SU-DHL-6 (cell line): ENCODE measurements around the gene CTNS.
A peak's percentile ranks its signal among the peaks of the same experiment; 100 is the strongest.

Experiments
- H2AFZ ChIP-seq: fragments of 200-600 bp; sonication (generic); 2 replicates; pipeline ENCODE4 v1.6.1; 2014; ENCODE audit warnings: low read depth, mild to moderate bottlenecking, moderate library complexity, mixed read lengths, antibody characterized with exemption, low read length; ENCODE audit not compliant: severe bottlenecking
- H3F3A ChIP-seq: fragments of 200-600 bp; shearing (Covaris generic); 2 replicates; pipeline ENCODE4 v1.6.0; 2016; ENCODE audit warnings: antibody characterized with exemption, mild to moderate bottlenecking; ENCODE audit not compliant: insufficient read depth
- H3K27ac ChIP-seq: fragments of 200-600 bp; sonication (generic); 2 replicates; pipeline ENCODE4 v1.5.1; 2016; ENCODE audit warnings: low read depth, mild to moderate bottlenecking, low read length, moderate library complexity, mixed read lengths
- H3K27me3 ChIP-seq: fragments of 200-600 bp; sonication (generic), shearing (Covaris generic); 2 replicates; pipeline ENCODE4 v1.6.0; 2014; ENCODE audit warnings: mild to moderate bottlenecking, low read length
- H3K36me3 ChIP-seq: fragments of 200-600 bp; sonication (generic); 2 replicates; pipeline ENCODE4 v1.6.1; 2014; ENCODE audit warnings: mild to moderate bottlenecking, low read length, mixed read lengths
- H3K4me2 ChIP-seq: fragments of 300-600, 200-600 bp; shearing (Covaris generic), sonication (generic); 2 replicates; pipeline ENCODE4 v1.6.0; 2014; ENCODE audit warnings: low read length, low read depth, mild to moderate bottlenecking; ENCODE audit not compliant: poor library complexity, severe bottlenecking
- H3K4me3 ChIP-seq: fragments of 200-600 bp; sonication (generic); 2 replicates; pipeline ENCODE4 v1.5.1; 2014; ENCODE audit warnings: antibody characterized with exemption, low read length, mild to moderate bottlenecking, mixed read lengths; ENCODE audit not compliant: insufficient read depth, poor library complexity, severe bottlenecking
- H3K79me2 ChIP-seq: fragments of 200-600 bp; sonication (generic); 2 replicates; pipeline ENCODE4 v1.6.1; 2014; ENCODE audit warnings: mild to moderate bottlenecking, low read length, moderate library complexity; ENCODE audit not compliant: insufficient read depth
- H3K9ac ChIP-seq: fragments of 200-600 bp; sonication (generic); 2 replicates; pipeline ENCODE4 v1.7.0; 2014; ENCODE audit warnings: mild to moderate bottlenecking, low read length
- H3K9me2 ChIP-seq: fragments of 200-600 bp; sonication (generic); replicated peaks from 2 replicates; pipeline ENCODE4 v1.6.1; 2014; ENCODE audit warnings: low read length; ENCODE audit not compliant: insufficient read depth
- H3K9me3 ChIP-seq: fragments of 200-600 bp; sonication (generic); 2 replicates; pipeline ENCODE4 v1.6.1; 2014; ENCODE audit warnings: low read length, mixed read lengths; ENCODE audit not compliant: insufficient read depth
- H4K20me1 ChIP-seq: fragments of 200-600 bp; sonication (generic); 2 replicates; pipeline ENCODE4 v1.6.1; 2014; ENCODE audit warnings: low read depth, mild to moderate bottlenecking, antibody characterized with exemption, low read length, moderate library complexity, mixed read lengths
- EZH2phosphoT487 ChIP-seq: fragments of 200-600 bp; sonication (generic), shearing (Covaris generic); conservative IDR thresholded peaks from 2 replicates; pipeline ENCODE4 v1.6.1; 2018; ENCODE audit warnings: mild to moderate bottlenecking, antibody characterized with exemption, low read length, moderate library complexity, mixed read lengths
- TF ChIP-seq, protein P1 (sequence below): fragments of 200-600 bp; sonication (generic); IDR thresholded peaks from one replicate; pipeline ENCODE4 v1.5.1; 2017; ENCODE audit warnings: antibody characterized with exemption, mild to moderate bottlenecking, low read length, moderate library complexity; ENCODE audit not compliant: insufficient read depth, poor library complexity, severe bottlenecking

The CTNS gene

DNA sequence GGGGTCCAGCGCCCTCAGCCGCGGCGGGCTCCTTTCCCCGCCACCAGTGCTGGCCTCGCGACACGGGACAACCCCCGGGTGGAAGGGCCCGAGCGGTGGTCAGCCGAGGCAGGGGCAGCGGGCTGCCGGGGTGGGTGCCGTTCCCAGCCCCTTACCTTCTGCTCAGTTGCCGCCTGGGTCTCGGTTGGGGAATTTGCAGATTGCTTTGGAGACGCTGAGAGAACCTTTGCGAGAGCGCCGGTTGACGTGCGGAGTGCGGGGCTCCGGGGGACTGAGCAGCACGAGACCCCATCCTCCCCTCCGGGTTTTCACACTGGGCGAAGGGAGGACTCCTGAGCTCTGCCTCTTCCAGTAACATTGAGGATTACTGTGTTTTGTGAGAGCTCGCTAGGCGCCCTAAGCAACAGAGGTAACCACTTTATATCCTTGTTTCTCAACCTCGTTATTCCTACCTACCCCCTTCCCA is 381 bp downstream of the CTNS start:
- Histone ChIP-seq H3K36me3 (no peaks in the 10 kb centered on the region), H3K79me2 (peaks cover 14% of the 10 kb centered on the region; the same call in 1 of the 2 replicates), H2AFZ (peak overlapping the region; percentile 86), H4K20me1 (no peaks in the 10 kb centered on the region), H3K4me3 (peak overlapping the region; percentile 86), H3K9me3 (no peaks in the 10 kb centered on the region), H3K4me2 (peak overlapping the region; percentile 70), H3F3A (0 out of 2 replicates have a peak, but pooled peaks cover 4% of the 10 kb centered on the region), H3K9me2 (no peaks in the 10 kb centered on the region), H3K27ac (no peak overlapping the region), H3K27me3 (no peaks in the 10 kb centered on the region), H3K9ac (peak overlapping the region; percentile 81)
- TF ChIP-seq, protein P1, sequence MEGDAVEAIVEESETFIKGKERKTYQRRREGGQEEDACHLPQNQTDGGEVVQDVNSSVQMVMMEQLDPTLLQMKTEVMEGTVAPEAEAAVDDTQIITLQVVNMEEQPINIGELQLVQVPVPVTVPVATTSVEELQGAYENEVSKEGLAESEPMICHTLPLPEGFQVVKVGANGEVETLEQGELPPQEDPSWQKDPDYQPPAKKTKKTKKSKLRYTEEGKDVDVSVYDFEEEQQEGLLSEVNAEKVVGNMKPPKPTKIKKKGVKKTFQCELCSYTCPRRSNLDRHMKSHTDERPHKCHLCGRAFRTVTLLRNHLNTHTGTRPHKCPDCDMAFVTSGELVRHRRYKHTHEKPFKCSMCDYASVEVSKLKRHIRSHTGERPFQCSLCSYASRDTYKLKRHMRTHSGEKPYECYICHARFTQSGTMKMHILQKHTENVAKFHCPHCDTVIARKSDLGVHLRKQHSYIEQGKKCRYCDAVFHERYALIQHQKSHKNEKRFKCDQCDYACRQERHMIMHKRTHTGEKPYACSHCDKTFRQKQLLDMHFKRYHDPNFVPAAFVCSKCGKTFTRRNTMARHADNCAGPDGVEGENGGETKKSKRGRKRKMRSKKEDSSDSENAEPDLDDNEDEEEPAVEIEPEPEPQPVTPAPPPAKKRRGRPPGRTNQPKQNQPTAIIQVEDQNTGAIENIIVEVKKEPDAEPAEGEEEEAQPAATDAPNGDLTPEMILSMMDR: no peak
- TF ChIP-seq EZH2phosphoT487: no peak

DNA sequence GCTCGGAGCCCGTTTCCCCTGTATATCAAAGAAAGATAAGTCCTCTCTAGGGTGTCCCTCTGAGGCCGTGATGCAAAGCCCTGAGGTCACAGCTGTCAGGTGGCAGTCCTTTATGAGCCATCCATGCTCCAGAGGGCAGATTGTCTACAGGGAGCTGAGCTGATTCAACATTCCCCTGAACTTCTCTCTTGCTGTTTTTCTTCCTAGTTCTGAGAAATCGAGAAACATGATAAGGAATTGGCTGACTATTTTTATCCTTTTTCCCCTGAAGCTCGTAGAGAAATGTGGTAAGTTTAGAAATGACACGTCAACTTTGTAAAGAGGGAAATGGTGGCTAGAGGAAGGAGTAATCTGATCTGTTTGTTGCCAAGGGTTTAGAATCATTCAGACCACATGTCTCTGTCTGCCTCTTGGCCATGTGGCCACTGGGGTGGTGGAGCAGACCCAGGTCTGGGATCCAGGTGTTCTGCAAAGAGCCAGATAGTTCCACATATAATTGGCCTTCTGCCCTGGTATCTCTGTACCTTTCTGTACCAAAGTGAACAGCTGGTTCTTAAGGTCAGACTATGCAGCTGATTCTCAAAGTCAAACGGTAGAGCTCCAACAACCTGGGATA is 3.5 kb downstream of the CTNS start:
- no peak overlapping the region for H2AFZ ChIP-seq
- H3K27me3 ChIP-seq: no peaks in the 10 kb centered on the region
- no peak for TF ChIP-seq EZH2phosphoT487
- TF ChIP-seq, protein P1: no peak
- H3F3A ChIP-seq: 0 out of 2 replicates have a peak, but pooled peaks cover 4% of the 10 kb centered on the region
- H3K4me2 ChIP-seq: no peak overlapping the region
- H3K9ac ChIP-seq: no peak overlapping the region
- H3K4me3 ChIP-seq: no peak overlapping the region
- no peaks in the 10 kb centered on the region for H3K9me3 ChIP-seq
- H3K27ac ChIP-seq: no peak overlapping the region
- peaks cover 5% of the 10 kb centered on the region; the same call in 1 of the 2 replicates for H3K79me2 ChIP-seq
- no peaks in the 10 kb centered on the region for H3K9me2 ChIP-seq
- H3K36me3 ChIP-seq: no peaks in the 10 kb centered on the region
- H4K20me1 ChIP-seq: no peaks in the 10 kb centered on the region

DNA sequence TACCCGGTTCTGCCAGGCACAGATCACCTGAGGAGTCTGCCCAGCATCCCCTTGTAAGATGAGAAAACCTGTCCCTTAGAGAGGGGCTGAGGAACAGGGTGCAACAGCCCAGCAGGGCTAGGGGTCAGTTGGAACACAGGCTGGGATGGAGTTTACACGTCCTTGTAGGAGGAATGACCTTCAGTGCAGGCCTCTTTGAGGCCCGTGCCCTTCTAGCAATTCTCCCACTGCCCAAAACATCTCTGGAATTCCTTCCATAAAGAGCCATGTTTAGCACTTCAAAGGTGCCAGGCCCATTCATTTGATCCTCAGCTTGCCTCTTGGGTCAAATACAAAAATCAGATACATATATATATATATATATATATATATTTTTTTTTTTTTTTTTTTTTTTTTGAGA is 4.5 kb downstream of the CTNS start:
- Histone ChIP-seq H3K9ac (no peak overlapping the region), H3K4me2 (no peak overlapping the region), H3K9me3 (no peaks in the 10 kb centered on the region), H3K36me3 (no peaks in the 10 kb centered on the region), H3K4me3 (no peak overlapping the region), H3K79me2 (no peaks in the 10 kb centered on the region), H3K27me3 (no peaks in the 10 kb centered on the region), H3F3A (0 out of 2 replicates have a peak, but pooled peaks cover 4% of the 10 kb centered on the region), H4K20me1 (no peaks in the 10 kb centered on the region), H2AFZ (no peak overlapping the region), H3K27ac (no peak overlapping the region), H3K9me2 (no peaks in the 10 kb centered on the region)
- no peak for TF ChIP-seq EZH2phosphoT487
- TF ChIP-seq, protein P1: no peak
